DOHH2 (cell line): Measurements from ENCODE around the gene CORO2B.

ENCODE experiments used
- H3F3A ChIP-seq: fragments of 200-600 bp; sonication (generic), shearing (Covaris generic); 2 replicates; pipeline ENCODE4 v1.6.0; 2016; ENCODE audit warnings: antibody characterized with exemption, mild to moderate bottlenecking; ENCODE audit not compliant: control insufficient read depth, insufficient read depth
- H3K27ac ChIP-seq: fragments of 200-600 bp; sonication (generic); 2 replicates; pipeline ENCODE4 v1.5.1; 2014; ENCODE audit warnings: low read depth, mild to moderate bottlenecking, low read length, moderate library complexity
- H3K27me3 ChIP-seq: fragments of 200-600 bp; sonication (generic); 2 replicates; pipeline ENCODE4 v1.6.1; 2014; ENCODE audit warnings: mild to moderate bottlenecking, low read length, mixed read lengths; ENCODE audit not compliant: control insufficient read depth
- H3K36me3 ChIP-seq: fragments of 200-600 bp; sonication (generic); 2 replicates; pipeline ENCODE4 v1.6.1; 2014; ENCODE audit warnings: mild to moderate bottlenecking, low read length, moderate library complexity, mixed read lengths; ENCODE audit not compliant: control insufficient read depth
- H3K4me1 ChIP-seq: fragments of 200-600 bp; sonication (generic); 2 replicates; pipeline ENCODE4 v1.6.1; 2014; ENCODE audit warnings: mild to moderate bottlenecking, low read length, mixed read lengths; ENCODE audit not compliant: control insufficient read depth
- H3K4me2 ChIP-seq: fragments of 200-600 bp; sonication (generic); 2 replicates; pipeline ENCODE4 v1.6.0; 2014; ENCODE audit warnings: mild to moderate bottlenecking, low read length, moderate library complexity
- H3K4me3 ChIP-seq: fragments of 200-600 bp; sonication (generic); 2 replicates; pipeline ENCODE4 v1.5.1; 2014; ENCODE audit warnings: mild to moderate bottlenecking, low read length, mixed read lengths
- H3K79me2 ChIP-seq: fragments of 200-600 bp; sonication (generic); 2 replicates; pipeline ENCODE4 v1.6.1; 2014; ENCODE audit warnings: mild to moderate bottlenecking, low read length, mixed read lengths; ENCODE audit not compliant: control insufficient read depth
- H3K9me2 ChIP-seq: fragments of 200-600 bp; sonication (generic); replicated peaks from 2 replicates; pipeline ENCODE4 v1.6.1; 2014; ENCODE audit warnings: mild to moderate bottlenecking, low read length, mixed read lengths; ENCODE audit not compliant: control insufficient read depth
- H3K9me3 ChIP-seq: fragments of 200-600 bp; sonication (generic); 2 replicates; pipeline ENCODE4 v1.6.1; 2014; ENCODE audit warnings: antibody characterized with exemption, low read length, mixed read lengths; ENCODE audit not compliant: control insufficient read depth, insufficient read depth
- H4K20me1 ChIP-seq: fragments of 200-600 bp; sonication (generic); 2 replicates; pipeline ENCODE4 v1.6.0; 2014; ENCODE audit warnings: low read depth, mild to moderate bottlenecking, antibody characterized with exemption, low read length, moderate library complexity; ENCODE audit not compliant: control insufficient read depth, insufficient read depth
- CTCF ChIP-seq: fragments of 200-600 bp; sonication (generic); IDR thresholded peaks from one replicate; pipeline ENCODE4 v1.5.1; 2014; ENCODE audit warnings: antibody characterized with exemption, mild to moderate bottlenecking, low read depth, low read length; ENCODE audit not compliant: poor library complexity, severe bottlenecking
- EZH2phosphoT487 ChIP-seq: fragments of 200-600 bp; sonication (generic); IDR thresholded peaks from 2 replicates; pipeline ENCODE4 v1.6.1; 2017; ENCODE audit warnings: borderline replicate concordance, mild to moderate bottlenecking, antibody characterized with exemption, low read length, moderate library complexity, mixed read lengths

The CORO2B gene

GRCh38 chr15:68630211-68630555 lies 51.4 kb downstream of the CORO2B start:
- no peaks in the 10 kb centered on the region; the same call in 1 of the 2 replicates for H4K20me1 ChIP-seq
- H3K27me3 ChIP-seq: peaks cover 25% of the 10 kb centered on the region
- H3K79me2 ChIP-seq: no peaks in the 10 kb centered on the region
- no peak overlapping the region for H3K27ac ChIP-seq
- H3K4me3 ChIP-seq: no peak overlapping the region
- H3K9me3 ChIP-seq: no peaks in the 10 kb centered on the region
- peak overlapping the region; percentile 60 for H3K4me2 ChIP-seq
- no peaks in the 10 kb centered on the region for H3K9me2 ChIP-seq
- H3K36me3 ChIP-seq: no peaks in the 10 kb centered on the region
- TF ChIP-seq CTCF: no peak
- no peak for TF ChIP-seq EZH2phosphoT487
- H3F3A ChIP-seq: no peaks in the 10 kb centered on the region
- H3K4me1 ChIP-seq: peaks cover 87% of the 10 kb centered on the region

- H3K36me3 ChIP-seq: no peaks in the 10 kb centered on the region
Measured at GRCh38 chr15:68630836-68631235, 52.0 kb downstream of the CORO2B start.

GRCh38 chr15:68631601-68632051 lies 52.8 kb downstream of the CORO2B start:
- H3F3A ChIP-seq: no peaks in the 10 kb centered on the region
- no peaks in the 10 kb centered on the region for H3K9me2 ChIP-seq
- H3K27me3 ChIP-seq: peaks cover 16% of the 10 kb centered on the region
- TF ChIP-seq EZH2phosphoT487: no peak
- TF ChIP-seq CTCF: peak; percentile 69
- H3K4me3 ChIP-seq: peak overlapping the region; percentile 49
- H3K27ac ChIP-seq: peak overlapping the region; percentile 51
- no peaks in the 10 kb centered on the region for H3K36me3 ChIP-seq
- no peaks in the 10 kb centered on the region for H3K9me3 ChIP-seq
- H3K4me1 ChIP-seq: peaks cover 89% of the 10 kb centered on the region
- H4K20me1 ChIP-seq: no peaks in the 10 kb centered on the region; the same call in 1 of the 2 replicates
- no peaks in the 10 kb centered on the region for H3K79me2 ChIP-seq
- H3K4me2 ChIP-seq: peak overlapping the region; percentile 60

More at GRCh38 chr15:68630836-68631235, 52.0 kb downstream of the CORO2B start:
- H3K4me2 ChIP-seq: peak overlapping the region; percentile 60
- H3K27me3 ChIP-seq: peaks cover 23% of the 10 kb centered on the region
- peak overlapping the region; percentile 51 for H3K27ac ChIP-seq
- TF ChIP-seq EZH2phosphoT487 (no peak), CTCF (peak; percentile 60)
- H4K20me1 ChIP-seq: no peaks in the 10 kb centered on the region; the same call in 1 of the 2 replicates
- H3F3A ChIP-seq: no peaks in the 10 kb centered on the region
- H3K9me2 ChIP-seq: no peaks in the 10 kb centered on the region
- peak overlapping the region; percentile 49 for H3K4me3 ChIP-seq
- H3K4me1 ChIP-seq: peaks cover 92% of the 10 kb centered on the region
- H3K9me3 ChIP-seq: no peaks in the 10 kb centered on the region
- H3K79me2 ChIP-seq: no peaks in the 10 kb centered on the region
